Measurements from ENCODE around the gene SMPX.
"Not testable (repeated sequence)": the region's sequence is repeated elsewhere in the genome, so short reads cannot be mapped to it uniquely, and the experiment has no call there.

Gene SMPX

GRCh38 chrX:21798677-21799219, 40.8 kb upstream of the SMPX start:
- H3K27me3 ChIP-seq (replicated peaks): no peaks in the 10 kb centered on the region
- TF ChIP-seq CTCF (IDR thresholded peaks at IDR 0.05; ENCODE audit: low read depth, low read length, missing control alignments): no peak
- DNase-seq: peak; percentile 73
- no peak overlapping the region for H3K4me3 ChIP-seq (ENCODE audit: low read depth, low read length)
- in situ Hi-C loops (cut with HindIII; ENCODE audit: low pct_ligation_motif_present, low sequenced_read_pairs): no loop called here
- no peaks in the 10 kb centered on the region for H3K36me3 ChIP-seq (replicated peaks)
- peak overlapping the region; percentile 56 for H3K27ac ChIP-seq

GRCh38 chrX:21781976-21782375, 24.1 kb upstream of the SMPX start:
- no peak for DNase-seq
- Histone ChIP-seq H3K27me3 (replicated peaks) (no peaks in the 10 kb centered on the region), H3K27ac (no peak overlapping the region), H3K36me3 (replicated peaks) (no peaks in the 10 kb centered on the region), H3K4me3 (ENCODE audit: low read depth, low read length) (no peak overlapping the region)
- no peak for TF ChIP-seq CTCF (IDR thresholded peaks at IDR 0.05; ENCODE audit: low read depth, low read length, missing control alignments)
- in situ Hi-C loops (cut with HindIII; ENCODE audit: low pct_ligation_motif_present, low sequenced_read_pairs): no loop called here

- Histone ChIP-seq H3K4me3 (ENCODE audit: low read depth, low read length) (no peak overlapping the region), H3K36me3 (replicated peaks) (no peaks in the 10 kb centered on the region), H3K27me3 (replicated peaks) (no peaks in the 10 kb centered on the region), H3K27ac (no peak overlapping the region)
- in situ Hi-C loops (cut with HindIII; ENCODE audit: low pct_ligation_motif_present, low sequenced_read_pairs): no loop called here
- no peak for TF ChIP-seq CTCF (IDR thresholded peaks at IDR 0.05; ENCODE audit: low read depth, low read length, missing control alignments)
- no peak for DNase-seq
Observed at GRCh38 chrX:21781525-21781924, 23.6 kb upstream of the SMPX start.

GRCh38 chrX:21779095-21779494, 21.2 kb upstream of the SMPX start:
- in situ Hi-C loops (cut with HindIII; ENCODE audit: low pct_ligation_motif_present, low sequenced_read_pairs): no loop called here
- no peak for TF ChIP-seq CTCF (IDR thresholded peaks at IDR 0.05; ENCODE audit: low read depth, low read length, missing control alignments)
- DNase-seq: no peak
- Histone ChIP-seq H3K27ac (no peak overlapping the region), H3K36me3 (replicated peaks) (no peaks in the 10 kb centered on the region), H3K4me3 (ENCODE audit: low read depth, low read length) (no peak overlapping the region), H3K27me3 (replicated peaks) (no peaks in the 10 kb centered on the region)

GRCh38 chrX:21778236-21778635, 20.3 kb upstream of the SMPX start:
- no peak for TF ChIP-seq CTCF (IDR thresholded peaks at IDR 0.05; ENCODE audit: low read depth, low read length, missing control alignments)
- in situ Hi-C loops (cut with HindIII; ENCODE audit: low pct_ligation_motif_present, low sequenced_read_pairs): no loop called here
- Histone ChIP-seq H3K27ac (no peak overlapping the region), H3K4me3 (ENCODE audit: low read depth, low read length) (no peak overlapping the region), H3K27me3 (replicated peaks) (no peaks in the 10 kb centered on the region), H3K36me3 (replicated peaks) (no peaks in the 10 kb centered on the region)
- DNase-seq: no peak

GRCh38 chrX:21775128-21775527, 17.2 kb upstream of the SMPX start:
- DNase-seq; H3K27me3 ChIP-seq (replicated peaks); H3K36me3 ChIP-seq (replicated peaks); H3K27ac ChIP-seq; in situ Hi-C loops (cut with HindIII; ENCODE audit: low pct_ligation_motif_present, low sequenced_read_pairs); H3K4me3 ChIP-seq (ENCODE audit: low read depth, low read length): not testable (repeated sequence)

GRCh38 chrX:21773036-21773435, 15.1 kb upstream of the SMPX start:
- DNase-seq; H3K36me3 ChIP-seq (replicated peaks); in situ Hi-C loops (cut with HindIII; ENCODE audit: low pct_ligation_motif_present, low sequenced_read_pairs); H3K4me3 ChIP-seq (ENCODE audit: low read depth, low read length); H3K27me3 ChIP-seq (replicated peaks); H3K27ac ChIP-seq: not testable (repeated sequence)

Measured in brain microvascular endothelial cell (primary cell).